Endothelial cell of umbilical vein (primary cell): ENCODE data around the gene IFNGR1.

Source experiments
- EZH2 ChIP-seq: IDR thresholded peaks from 2 replicates; pipeline ENCODE4 v1.6.1; 2012; ENCODE audit warnings: borderline replicate concordance, low read depth, mild to moderate bottlenecking, moderate library complexity, low read length, inconsistent platforms; ENCODE audit not compliant: severe bottlenecking
- FOS ChIP-seq: IDR thresholded peaks from 2 replicates; pipeline ENCODE4 v1.6.1; 2011; ENCODE audit warnings: mild to moderate bottlenecking, low read length, moderate library complexity, borderline replicate concordance; ENCODE audit not compliant: insufficient read depth
- GATA2 ChIP-seq: IDR thresholded peaks from 2 replicates; pipeline ENCODE4 v1.7.0; 2011; ENCODE audit warnings: low read depth, mild to moderate bottlenecking, moderate library complexity, mixed read lengths, low read length; ENCODE audit not compliant: insufficient read length, insufficient read depth
- JUN ChIP-seq: IDR thresholded peaks from 2 replicates; pipeline ENCODE4 v1.6.1; 2011; ENCODE audit warnings: borderline replicate concordance, low read depth; ENCODE audit not compliant: insufficient read length, insufficient read depth
- MYC ChIP-seq: IDR thresholded peaks from one replicate; pipeline ENCODE4 v1.6.1; 2011; ENCODE audit warnings: mild to moderate bottlenecking, low read depth, low read length
- POLR2A ChIP-seq: IDR thresholded peaks from 2 replicates; pipeline ENCODE4 v1.6.1; 2012; ENCODE audit warnings: low read depth, mild to moderate bottlenecking, control low read depth, low read length
- POLR2AphosphoS5 ChIP-seq: IDR thresholded peaks from 2 replicates; pipeline ENCODE4 v1.6.1; 2012; ENCODE audit warnings: low read depth, mild to moderate bottlenecking, control low read depth, low read length, moderate library complexity; ENCODE audit not compliant: insufficient read depth
- TF ChIP-seq, protein P1 (sequence below), 2 donors: IDR thresholded peaks; 1 replicate in 1 of 2; 2 replicates in 1 of 2; pipeline ENCODE4 v1.5.1; 2011; ENCODE audit warnings: low read length in 2 of 2, mild to moderate bottlenecking in 2 of 2, moderate library complexity in 2 of 2, control low read depth in 1 of 2, inconsistent platforms in 1 of 2, low read depth in 1 of 2; ENCODE audit not compliant: insufficient read depth in 1 of 2; ENCODE audit errors: extremely low read depth in 1 of 2
- TF ChIP-seq, protein P2 (sequence below): IDR thresholded peaks from 2 replicates; pipeline ENCODE4 v1.6.1; 2011; ENCODE audit not compliant: insufficient read depth, insufficient read length

DNA sequence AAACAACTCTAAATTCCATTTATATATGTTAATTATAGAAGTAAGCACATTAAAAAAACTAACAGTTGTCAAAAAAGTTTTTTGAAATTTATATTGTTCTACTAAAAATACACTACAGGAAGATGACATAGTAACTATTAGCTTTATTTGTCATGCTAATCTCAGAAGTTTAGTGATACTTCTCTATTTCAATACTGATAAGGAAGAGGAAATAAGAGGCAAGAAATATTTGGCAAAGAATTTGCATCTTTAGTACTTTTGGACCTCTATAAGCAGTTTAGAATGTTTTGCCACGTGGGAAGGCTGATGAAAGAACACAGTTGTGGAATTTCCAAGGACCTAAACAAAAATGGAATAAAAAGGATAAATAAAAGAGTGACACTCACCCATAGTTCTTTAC lies 12.6 kb downstream of the IFNGR1 start:
- TF ChIP-seq POLR2A (no peak), POLR2AphosphoS5 (no peak), EZH2 (no peak), MYC (no peak), FOS (no peak), JUN (no peak), GATA2 (no peak)
- TF ChIP-seq, protein P1, sequence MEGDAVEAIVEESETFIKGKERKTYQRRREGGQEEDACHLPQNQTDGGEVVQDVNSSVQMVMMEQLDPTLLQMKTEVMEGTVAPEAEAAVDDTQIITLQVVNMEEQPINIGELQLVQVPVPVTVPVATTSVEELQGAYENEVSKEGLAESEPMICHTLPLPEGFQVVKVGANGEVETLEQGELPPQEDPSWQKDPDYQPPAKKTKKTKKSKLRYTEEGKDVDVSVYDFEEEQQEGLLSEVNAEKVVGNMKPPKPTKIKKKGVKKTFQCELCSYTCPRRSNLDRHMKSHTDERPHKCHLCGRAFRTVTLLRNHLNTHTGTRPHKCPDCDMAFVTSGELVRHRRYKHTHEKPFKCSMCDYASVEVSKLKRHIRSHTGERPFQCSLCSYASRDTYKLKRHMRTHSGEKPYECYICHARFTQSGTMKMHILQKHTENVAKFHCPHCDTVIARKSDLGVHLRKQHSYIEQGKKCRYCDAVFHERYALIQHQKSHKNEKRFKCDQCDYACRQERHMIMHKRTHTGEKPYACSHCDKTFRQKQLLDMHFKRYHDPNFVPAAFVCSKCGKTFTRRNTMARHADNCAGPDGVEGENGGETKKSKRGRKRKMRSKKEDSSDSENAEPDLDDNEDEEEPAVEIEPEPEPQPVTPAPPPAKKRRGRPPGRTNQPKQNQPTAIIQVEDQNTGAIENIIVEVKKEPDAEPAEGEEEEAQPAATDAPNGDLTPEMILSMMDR (IDR thresholded peaks at IDR 0.05; ENCODE audit: extremely low read depth in 1 of 2, insufficient read depth in 1 of 2, low read depth in 1 of 2, low read length in 2 of 2), result no peak
- TF ChIP-seq, protein P2, sequence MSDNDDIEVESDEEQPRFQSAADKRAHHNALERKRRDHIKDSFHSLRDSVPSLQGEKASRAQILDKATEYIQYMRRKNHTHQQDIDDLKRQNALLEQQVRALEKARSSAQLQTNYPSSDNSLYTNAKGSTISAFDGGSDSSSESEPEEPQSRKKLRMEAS, result no peak
